Activated naive CD4-positive, alpha-beta T cell treated with anti-CD3 and anti-CD28 coated beads, Interleukin-2, amount 50 U/mL, for 16 hours (primary cell): ENCODE measurements around the gene P2RX6.
"Not testable (repeated sequence)": the region's sequence is repeated elsewhere in the genome, so short reads cannot be mapped to it uniquely, and the experiment has no call there.

Experiments used
- DNase-seq: peaks from one replicate; pipeline ENCODE4 v3.0.0-alpha.2; 2020

The P2RX6 gene

GRCh38 chr22:21034989-21035388, 20.0 kb downstream of the P2RX6 start:
- DNase-seq: no peak

DNA sequence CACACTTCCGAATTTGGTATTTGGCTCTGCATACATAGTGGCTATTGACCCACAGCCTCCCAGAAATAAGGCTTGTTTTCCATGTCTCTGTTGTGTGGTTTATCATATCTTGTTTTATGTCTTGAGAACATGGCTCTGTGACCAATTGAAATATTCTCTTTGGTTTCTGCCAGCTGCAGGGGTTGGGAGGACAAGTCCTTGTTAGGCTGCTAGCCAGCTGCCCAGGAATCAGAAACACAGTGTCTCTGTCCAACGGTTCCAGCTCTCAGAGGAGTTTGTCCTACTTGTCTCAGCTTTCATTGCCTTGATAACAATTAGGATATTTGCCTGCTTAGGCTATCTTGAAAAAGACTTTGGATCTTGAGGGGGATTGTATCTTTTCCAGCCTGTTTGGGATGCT, 23.4 kb downstream of the P2RX6 start:
- DNase-seq: no peak

GRCh38 chr22:21039158-21039557, 24.2 kb downstream of the P2RX6 start:
- DNase-seq: not testable (repeated sequence)

DNA sequence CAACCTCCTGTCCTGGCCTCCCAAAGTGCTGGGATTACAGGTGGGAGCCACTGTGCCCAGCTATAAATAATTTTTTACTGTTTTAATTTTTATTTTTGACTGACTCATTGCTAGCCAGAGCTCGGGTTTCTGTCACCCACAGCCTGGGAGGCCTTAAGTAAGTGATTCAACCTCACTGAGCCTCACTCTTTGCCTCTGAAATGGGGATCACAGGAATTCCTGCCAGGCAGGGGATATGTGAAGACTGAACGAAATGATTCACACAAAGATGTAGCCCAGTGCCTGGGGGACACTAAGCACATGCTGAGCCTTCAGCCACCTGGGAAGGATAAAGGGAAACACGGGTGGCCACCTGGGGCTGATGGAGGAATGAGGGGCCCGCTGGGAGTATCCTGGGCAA, 27.0 kb downstream of the P2RX6 start:
- DNase-seq: no peak

DNA sequence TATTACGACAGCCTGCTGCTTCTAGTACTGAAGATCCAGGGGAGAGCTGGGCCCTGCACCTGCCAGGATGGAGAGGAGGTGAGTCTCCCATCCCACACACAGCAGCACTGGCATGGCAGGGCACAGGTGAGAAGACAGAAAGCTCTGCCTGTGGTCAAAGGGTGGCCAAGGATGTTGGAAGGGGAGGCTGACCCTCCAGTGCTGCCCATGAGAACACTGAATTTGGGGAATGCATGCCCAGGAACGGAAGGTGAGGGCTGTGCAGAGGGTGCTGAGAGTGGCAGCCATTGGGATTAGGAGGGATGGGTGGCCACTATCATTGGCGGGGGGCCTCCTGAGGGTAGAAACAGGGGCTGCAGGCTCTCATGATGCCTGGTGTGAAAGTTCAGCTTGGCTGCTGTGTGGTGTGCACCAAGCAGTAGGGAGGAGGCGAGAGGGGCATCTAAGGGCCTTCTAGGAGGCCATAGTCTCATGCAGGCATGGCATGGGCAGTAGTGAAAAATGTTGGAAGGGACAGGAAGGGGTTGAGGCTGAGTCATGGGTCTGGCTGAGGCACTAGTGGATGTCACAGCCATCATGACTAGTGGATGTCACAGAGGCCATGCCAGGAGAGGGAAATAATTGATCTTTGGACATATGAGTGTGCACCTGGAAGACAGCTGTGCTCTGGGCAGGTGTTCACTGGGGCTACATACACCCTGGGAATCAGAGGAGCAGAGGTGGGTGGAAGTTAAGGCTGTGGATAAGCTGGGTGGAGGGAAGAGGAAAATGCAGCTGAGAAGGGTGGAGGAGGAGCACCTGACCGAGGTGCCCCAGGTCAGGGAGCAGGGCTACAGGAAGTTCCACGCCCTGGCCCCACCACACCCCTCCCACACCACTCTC, 28.3 kb downstream of the P2RX6 start:
- no peak for DNase-seq

DNA sequence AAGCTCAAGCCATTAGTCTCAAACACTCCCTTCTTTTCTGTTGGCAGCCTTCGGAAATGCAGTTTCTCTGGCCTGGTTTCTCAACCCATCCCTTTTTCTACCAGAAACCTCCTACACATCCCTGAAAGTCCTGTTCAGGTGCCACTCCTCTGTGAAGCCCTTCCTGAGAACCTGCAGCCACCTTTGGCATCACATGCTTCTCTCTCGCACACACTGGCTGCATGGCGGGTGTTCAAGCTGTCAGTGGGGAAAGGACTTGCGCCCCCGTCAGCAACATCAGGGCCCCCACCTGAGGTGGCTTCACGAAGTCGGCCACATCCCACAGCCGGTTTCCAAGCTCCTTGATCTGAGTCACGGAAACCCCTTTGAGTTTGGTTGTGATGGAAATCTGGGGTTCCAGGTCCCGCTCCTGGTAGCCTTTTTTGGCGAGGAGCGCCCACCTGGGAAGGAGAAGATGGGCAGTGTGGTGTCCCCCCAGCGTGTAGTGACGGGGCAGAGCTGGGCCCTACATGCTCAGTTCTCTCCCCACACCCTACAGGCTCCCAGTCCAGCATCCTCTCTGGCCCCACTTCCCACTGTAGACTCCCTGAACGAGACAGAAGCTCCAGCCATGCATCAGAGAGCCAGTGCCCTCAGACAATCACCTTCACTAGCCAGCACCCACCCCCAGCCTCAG, 29.0 kb downstream of the P2RX6 start:
- no peak for DNase-seq

DNA sequence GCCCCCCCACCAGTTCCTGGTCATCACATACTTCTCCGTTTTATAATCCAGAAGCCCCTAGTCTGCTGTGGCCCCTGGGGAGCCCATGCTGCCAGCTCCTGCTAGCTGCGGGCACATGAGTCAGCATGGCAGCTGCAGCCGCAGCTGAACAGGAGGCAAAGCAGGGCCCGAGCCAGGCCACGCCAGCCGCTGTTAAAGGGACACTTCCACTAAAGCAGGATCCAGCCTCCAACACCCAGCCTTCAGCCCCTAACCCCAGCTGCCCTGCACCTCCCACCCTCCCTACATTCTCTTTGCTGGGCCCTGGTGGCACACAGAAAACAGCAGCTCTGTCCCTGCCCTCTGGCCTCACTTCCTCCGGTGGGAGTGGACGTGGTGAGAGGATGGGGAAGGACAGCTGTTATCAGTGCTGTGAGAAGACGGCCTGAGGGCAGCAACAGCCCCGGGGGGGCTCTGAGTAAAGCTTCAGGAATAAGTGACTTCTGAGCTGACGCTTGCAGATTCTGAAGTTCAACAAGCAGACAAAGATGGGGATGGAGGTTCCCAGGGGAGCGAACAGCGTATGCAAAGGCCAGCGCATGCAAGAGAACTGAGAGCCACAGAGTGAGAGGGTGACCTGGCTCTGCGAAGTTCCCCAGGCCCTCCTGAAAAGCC, 30.1 kb downstream of the P2RX6 start:
- no peak for DNase-seq

DNA sequence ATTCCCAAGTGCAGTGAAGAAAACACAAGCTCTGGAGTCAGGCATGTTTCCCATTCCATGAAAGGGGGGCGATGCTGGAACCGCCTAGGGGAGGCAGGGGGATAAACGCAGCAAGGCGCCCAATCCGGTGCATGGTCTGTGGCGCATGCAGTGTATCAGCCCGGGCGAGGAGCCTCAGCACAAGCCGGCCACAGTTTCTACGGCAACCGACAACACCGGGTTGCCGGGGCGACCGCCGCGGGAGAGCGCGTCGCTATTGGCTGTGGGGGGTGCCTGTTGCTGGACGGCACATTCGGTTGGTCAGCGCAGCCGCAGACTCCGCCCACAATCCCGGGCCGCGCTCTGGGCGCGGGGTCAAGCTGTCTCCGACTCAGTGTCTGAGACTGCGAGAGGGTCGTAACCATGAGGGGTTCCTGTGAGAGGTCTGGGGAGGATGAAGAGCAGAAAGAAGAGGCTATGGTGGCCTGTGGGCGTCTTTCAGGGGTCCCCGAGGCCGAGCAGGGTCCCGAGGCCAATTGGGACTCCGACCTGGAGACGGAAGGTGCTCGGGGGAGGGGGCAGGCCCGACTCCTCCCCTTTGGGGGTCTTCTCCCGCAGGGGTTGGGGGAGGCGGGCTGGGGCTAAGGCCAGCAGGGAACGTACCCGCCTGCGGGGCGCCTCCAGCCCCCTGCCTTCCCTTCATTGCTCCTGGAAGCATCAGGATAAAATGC, 30.8 kb downstream of the P2RX6 start, which contains the start of gene LRRC74B:
LRRC74B (plus strand) TSS at position 362 of the 710 bp plus-strand sequence; CDS start at position 403, 41 bp downstream.
- DNase-seq: peak; percentile 65

DNA sequence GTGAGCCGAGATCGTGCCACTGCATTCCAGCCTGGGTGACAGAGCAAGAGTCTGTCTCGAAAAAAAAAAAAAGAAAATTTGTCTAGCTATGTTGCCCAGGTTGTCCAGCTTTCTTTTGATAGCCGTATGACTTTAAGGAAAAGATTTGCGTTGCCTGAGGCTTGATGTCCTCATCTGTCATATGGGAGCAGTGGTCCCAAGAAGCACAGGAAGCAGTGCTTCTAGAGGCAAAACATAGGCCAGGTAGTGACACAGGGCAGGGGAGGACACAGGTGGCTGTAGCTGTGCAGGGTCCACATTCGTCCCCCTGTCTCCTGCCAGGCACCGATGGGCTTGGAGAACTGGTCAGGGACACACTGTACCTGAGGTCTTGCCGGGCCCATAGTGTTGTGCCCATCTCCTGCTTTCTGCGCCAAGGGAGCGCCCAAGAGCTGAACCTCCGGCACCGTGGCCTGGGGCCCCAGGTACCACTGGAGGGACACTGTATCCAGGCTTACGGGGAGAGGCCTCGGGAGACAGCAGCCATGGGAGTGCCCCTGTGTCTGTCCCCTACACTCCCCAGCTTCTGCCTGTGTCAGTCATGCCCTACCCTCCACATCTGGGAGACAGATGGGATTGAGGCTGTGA, 32.2 kb downstream of the P2RX6 start:
- DNase-seq: no peak

DNA sequence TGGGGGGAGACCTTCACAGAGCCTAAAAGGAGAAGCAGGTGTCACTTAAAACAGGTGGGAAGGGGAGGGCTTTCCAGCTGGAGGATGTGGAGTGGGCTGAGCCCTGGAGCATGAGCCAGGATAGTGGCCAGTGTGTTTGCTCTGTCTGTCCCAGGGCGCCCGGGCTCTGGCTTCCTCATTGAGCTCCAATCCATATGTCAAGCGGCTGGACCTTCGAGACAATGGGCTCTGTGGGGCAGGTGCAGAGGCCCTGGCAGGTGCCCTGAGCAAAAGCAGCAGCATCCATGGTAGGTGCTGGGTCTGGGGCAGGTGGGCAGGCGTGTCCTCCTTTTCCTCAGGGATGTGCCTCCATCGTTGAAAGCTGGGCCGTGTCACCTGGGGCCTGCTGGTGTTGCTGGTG, 32.8 kb downstream of the P2RX6 start:
- no peak for DNase-seq

DNA sequence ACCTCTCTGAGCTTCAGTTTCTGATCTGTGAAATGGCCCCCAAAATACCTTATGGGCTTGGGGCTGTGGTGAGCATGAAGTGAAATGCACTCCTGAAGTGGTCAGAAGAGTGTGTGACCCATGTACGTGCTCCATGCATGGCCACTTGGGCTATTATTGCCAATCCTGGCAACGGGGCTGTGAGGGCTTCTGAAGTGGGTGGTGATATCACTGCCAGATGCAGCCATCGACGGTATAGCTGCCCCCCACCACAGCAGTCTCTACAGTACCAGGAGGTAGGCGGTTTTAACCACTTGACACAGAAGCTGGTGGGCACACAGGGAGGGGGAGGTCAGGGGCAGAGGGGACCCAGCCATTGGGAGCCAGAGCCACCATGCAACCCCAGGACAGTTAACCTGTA, 33.5 kb downstream of the P2RX6 start:
- DNase-seq: not testable (repeated sequence)

DNA sequence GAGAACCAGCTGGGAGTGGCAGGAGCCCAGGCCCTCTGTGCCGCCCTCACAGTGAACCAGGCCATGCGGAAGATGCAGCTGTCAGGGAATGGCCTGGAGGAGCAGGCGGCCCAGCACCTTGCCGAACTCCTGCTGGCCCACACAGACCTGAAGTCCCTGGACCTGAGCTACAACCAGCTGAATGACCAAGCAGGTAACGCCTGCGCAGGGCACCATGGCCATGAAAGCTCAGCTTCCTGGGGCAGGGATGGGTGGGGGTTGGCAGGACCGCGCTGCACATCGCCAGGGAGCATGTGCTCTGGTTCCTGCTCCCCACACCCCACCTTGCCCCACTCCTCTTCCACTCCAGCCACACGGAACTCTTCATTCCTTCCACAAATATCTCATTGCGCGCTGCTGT, 34.0 kb downstream of the P2RX6 start:
- not testable (repeated sequence) for DNase-seq

- no peak for DNase-seq
Measured at GRCh38 chr22:21051145-21051830, 36.3 kb downstream of the P2RX6 start.

DNA sequence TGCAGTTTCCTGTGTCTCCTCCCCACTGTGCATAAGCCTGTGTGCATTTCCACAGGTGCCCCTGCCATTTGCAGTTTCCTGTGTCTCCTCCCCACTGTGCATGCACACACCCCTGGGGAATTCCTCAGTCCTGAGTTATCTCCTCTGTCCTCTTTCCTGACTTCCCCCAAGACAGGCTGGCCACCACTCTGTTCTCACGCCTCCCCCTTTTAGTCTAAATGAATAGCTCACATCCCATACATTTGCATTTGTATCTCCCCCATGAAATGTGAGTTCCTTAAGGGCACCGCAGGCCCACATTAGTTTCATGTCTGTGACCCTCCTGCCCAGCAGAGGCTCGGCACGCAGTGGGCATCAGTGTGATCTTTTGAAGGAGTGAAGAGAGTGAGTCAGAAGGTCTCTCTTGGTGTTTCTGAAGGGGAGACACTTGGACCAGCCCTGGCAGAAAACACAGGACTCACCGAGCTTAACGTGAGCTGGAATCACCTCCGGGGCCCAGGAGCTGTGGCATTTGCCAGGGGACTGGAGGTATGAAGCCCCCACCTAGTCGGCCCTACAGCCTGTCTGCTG, 37.0 kb downstream of the P2RX6 start:
- no peak for DNase-seq

- DNase-seq: no peak
Measured at GRCh38 chr22:21052715-21053459, 37.9 kb downstream of the P2RX6 start.

GRCh38 chr22:21054046-21054713, 39.2 kb downstream of the P2RX6 start:
- no peak for DNase-seq

DNA sequence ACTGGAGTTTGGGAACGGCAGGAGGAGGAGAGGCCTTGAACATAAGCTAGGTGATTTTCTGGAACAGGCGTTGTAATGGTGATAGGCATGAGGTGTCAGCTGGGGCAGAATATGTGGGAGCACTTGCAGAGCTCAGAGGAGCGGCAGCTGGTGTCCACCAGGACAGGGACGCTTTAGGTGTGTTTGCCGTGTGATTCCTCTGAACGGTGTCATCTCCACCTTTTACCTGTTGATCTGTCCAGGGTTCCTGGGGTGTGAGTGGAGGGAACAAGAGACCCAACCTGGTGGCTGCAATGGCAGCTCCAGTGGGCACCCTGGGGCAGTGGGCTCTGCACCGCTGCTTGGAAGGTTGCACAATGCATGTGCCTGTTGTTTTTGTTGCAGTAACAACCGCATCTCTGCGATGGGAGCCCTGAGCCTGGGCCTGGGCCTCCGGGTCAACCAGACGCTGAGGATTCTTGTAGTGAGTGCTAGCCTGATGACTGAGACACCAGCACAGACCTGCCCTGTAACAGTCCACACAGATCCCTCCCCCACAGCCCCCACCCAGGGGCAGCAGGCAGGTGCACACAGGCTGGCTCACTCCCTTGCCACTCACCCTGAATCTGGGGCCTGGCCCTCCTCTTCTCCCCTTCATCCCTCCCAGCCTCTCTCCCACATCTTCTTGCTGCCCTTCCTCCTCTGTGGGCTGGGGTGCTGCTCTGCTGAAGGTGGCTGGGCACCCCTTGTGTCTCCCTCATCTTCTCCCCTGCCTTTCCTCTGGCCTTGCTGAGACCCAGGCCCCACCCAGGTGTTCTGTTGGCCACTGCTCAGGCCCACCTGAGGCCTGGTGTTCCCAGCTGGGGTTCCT, 40.0 kb downstream of the P2RX6 start:
- no peak for DNase-seq

DNA sequence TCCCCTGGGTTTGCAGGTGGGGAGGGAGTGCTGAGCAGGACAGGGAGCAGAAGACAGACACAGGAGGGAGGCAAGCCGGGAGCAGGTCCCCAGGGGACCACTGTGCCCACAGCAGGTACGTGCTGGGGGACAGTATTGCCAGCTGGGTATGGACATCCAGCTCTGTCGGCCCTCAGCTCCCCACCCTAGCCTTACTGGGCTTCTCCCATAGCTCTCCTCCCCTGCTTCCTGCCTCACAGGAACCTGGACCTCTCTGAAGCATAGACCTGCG, 40.5 kb downstream of the P2RX6 start:
- DNase-seq: no peak

GRCh38 chr22:21055880-21056319, 40.9 kb downstream of the P2RX6 start:
- no peak for DNase-seq
